Posterior cingulate gyrus (tissue), 11 donors: ENCODE measurements around the gene CBX8.

Source experiments
- DNase-seq, 10 donors: peaks; one replicate each; pipeline versions ENCODE4 v3.0.0 to v3.0.0-alpha.2; 2020 to 2021; ENCODE audit warnings: mixed read lengths in 3 of 10
- intact Hi-C: fragments of 100-400 bp; cut with DNase I; formaldehyde crosslinking; loops from one replicate; pipeline ENCODE4 v1.15.1; 2023

Gene CBX8

DNA sequence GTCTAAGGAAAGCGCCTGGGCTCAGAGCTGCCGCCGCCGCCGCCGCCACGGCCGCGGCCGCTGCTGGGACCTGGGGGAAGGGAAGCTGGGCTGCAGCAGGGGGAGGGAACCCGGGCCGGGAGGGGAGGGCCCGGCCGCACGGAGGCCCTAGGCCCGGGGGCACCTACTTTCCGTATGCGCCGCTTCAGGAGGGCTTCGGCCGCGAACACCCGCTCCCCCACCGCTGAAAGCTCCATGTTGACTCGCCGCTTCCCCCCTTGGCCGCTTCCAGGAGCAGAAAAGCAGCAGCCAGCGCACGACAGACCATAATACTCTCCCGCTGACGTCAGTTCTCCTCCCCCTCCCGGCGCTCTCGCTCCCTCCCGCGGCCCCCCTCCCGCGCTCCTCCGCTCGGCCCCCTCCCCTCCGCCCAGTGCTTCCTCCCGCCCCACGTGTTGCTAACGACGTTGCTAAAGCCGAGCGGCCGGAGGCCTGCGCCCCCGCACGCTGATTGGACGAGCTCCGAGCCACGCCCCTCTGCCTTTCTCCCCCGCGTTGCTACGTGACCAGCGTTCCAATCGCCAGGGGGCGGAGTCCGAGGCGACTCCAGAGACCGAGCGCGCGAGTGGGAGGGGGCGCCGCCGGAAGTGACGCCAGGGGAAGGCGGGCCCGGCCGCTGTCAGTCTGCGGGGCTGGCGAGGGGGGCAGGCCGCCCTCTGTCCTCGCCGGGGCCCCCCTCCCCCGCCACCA, at the start of gene CBX8:
CBX8 (minus strand) TSS at position 315 of the 729 bp plus-strand sequence; CDS start at position 236, 79 bp downstream.
- intact Hi-C loops: loop anchor here (1.0 to 2.0 kb wide), 2 partner anchors 18 to 42 kb away; partner anchors contain the start of genes CBX2 and CBX4
- DNase-seq: peak; percentile 98 to 100 (median 100)

DNA sequence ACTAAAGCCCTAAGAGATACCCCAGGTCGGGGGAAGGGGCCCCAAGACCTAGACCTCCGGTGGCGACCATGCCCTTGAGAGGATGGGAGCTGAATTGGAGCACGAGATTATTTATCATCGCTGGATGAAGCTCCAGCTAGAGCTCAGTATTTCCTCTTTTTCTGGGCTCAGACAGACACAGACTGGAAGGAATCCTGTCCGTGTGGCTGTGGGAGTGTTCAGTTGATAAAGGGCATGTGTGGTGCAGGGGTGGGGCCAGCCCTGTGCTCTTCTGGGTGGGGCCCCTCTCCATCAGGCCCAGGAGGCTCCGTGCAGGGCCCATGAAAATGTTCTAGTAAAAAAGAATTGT, 48.7 kb upstream of the CBX8 start:
- no peak for DNase-seq
- intact Hi-C loops: loop anchor here (2.0 to 5.0 kb wide), 2 partner anchors 77 to 125 kb away; no protein-coding TSS in a partner anchor

DNA sequence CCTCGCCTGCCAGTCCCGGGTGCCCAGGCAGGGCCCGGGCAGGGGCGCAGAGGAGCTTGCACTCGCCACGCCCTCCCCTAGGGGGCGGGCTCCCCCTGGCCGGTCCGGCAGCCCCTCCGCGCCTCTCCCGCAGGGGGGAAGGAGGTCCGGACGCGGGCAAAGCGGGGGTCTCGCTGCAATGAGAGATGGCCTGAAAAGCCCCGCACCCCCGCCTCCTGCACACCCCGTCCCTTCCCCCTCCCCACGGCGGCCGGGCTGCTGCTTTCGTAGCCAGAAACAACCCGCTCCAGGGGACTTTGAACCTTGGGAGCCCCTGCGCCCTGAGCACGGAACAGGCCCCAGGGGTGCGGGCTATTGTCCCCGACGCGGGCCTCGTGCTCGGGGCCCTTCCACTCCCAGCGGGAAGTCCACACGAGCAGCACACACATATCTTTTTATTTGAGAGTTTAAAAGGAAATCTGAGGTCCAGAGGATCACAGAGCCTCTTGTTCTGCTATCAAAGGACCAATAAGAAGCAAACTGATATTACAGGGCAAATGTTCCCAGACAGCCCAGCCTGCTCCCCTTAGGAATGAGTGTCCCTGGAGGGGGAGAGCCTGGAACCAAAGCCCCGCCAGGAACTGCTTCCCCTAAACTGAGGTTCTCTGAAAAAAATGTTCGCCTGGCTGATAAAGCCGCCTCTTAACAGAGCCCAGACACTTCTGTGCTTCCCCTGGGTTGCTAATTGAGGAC, 48.2 kb upstream of the CBX8 start:
- intact Hi-C loops: loop anchor here (2.0 to 5.0 kb wide), 3 partner anchors 77 to 147 kb away; no protein-coding TSS in a partner anchor

DNA sequence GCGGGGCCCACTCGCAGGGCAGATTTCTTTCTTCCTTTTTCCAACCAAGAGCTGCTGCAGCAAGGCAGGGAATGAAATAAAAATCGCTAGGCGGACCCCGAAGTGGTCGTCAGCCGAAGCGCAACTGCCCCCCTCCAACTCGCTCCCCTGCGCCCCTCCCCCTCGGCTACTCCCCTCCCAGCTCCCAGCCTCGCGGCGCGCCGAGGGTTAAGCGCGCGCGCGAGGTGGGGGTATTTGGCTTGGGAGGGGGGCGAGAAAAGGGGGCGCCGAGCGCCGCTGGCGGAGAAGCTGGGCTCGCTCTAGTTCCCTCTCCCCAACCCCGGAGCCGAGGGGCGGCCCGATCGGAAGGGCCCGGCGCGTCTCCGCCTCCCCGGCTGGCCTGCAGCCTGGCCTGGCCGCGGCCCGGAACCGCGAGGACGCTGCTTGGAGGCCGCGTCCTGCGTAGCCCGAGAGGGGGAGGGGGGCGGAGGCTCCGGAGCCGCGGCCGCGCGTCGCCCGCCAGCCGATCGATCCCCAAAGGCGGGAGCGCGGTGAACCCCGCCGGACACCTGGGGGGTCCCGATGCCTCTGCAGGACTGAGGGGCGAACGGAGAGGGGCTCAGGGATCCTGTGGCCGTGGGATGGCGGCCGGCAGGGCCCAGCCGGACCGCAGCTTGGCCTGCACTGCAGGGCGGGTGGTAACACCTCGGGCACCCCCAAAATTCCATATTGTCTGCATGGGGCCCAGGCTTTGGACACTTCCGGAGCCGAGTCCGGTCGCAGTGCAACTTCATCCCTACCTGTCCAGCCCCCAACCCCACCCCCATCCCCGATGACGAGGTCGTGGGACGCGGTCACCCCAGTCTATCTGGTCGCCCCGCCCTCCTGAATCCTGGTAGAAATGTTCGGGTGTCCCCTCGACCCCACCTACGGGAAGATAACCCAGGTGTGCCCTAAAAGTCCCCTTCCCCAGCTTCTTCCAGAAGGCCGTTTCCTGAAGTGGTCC, 47.2 kb upstream of the CBX8 start:
- DNase-seq: peak in 3 of 10 donors; percentile 70 to 91 (median 79)
- intact Hi-C loops: loop anchor here (2.0 to 5.0 kb wide), 2 partner anchors 127 to 148 kb away; no protein-coding TSS in a partner anchor

More for the DNA sequence above, 48.2 kb upstream of the CBX8 start:
- peak in 3 of 10 donors; percentile 72 to 91 (median 79) for DNase-seq

DNA sequence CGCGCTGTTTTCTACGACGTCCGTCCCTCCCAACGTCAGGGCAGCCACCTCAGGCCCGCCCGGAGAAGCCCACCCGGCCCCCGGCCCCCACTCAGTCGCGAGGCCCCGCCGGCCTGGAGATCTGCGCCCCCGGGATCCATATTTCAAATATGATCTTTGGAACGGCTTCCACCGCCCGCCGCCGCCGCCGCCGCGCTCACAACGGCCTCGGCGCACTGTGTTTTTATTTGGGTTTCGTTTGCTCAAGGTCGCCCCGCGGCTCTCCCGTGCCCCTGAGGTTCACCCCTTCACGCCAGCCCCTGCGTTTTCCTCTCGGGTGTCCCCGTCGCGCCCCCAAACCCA, 46.6 kb upstream of the CBX8 start:
- no peak for DNase-seq

DNA sequence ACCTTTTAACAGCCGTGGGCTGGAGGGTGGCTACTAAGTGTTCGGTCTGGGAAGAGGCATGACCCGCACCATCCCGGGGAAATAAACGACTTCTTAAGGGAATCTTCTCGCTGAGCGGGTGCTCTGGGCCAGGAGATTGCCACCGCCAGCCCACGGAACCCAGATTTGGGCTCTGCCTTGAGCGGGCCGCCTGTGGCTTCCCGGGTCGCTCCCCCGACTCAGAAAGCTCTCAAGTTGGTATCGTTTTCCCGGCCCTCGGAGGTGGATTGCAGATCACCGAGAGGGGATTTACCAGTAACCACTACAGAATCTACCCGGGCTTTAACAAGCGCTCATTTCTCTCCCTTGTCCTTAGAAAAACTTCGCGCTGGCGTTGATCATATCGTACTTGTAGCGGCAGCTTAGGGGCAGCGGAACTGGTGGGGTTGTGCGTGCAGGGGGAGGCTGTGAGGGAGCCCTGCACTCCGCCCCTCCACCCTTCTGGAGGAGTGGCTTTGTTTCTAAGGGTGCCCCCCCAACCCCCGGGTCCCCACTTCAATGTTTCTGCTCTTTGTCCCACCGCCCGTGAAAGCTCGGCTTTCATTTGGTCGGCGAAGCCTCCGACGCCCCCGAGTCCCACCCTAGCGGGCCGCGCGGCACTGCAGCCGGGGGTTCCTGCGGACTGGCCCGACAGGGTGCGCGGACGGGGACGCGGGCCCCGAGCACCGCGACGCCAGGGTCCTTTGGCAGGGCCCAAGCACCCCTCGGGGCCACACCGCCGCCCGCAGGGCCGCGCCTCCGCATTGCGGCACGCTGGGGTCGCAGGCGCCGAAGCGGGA, 46.0 kb upstream of the CBX8 start:
- intact Hi-C loops: loop anchor here (5.0 kb wide), 1 partner anchor 149 kb away; no protein-coding TSS in a partner anchor
- DNase-seq: no peak

More for the DNA sequence above, 46.6 kb upstream of the CBX8 start:
- intact Hi-C loops: loop anchor here (5.0 kb wide), 1 partner anchor 149 kb away; no protein-coding TSS in a partner anchor

DNA sequence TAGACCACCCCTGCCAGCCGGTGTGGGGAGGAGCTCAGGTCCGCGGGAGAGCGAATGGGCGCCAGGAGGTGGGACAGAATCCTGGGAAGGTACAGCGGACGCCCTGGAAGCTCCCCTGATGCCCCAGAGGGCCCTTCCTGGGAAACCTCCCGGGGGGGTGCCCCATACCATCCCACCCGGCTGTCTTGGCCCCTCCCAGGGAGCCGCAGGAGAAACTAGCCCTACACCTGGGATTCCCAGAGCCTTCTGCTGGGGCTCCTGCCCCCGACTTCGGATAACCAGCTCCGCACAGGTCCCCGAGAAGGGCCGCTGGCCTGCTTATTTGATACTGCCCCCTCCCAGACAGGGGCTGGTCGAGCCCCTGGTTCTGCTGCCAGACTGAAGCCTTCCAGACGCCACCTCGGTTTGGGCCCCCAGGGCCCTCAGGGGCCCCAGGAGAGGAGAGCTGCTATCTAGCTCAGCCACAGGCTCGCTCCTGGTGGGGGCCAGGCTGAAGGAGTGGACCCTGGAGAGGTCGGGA, 45.3 kb upstream of the CBX8 start:
- intact Hi-C loops: loop anchor here (5.0 kb wide), 1 partner anchor 150 kb away; no protein-coding TSS in a partner anchor
- DNase-seq: no peak

DNA sequence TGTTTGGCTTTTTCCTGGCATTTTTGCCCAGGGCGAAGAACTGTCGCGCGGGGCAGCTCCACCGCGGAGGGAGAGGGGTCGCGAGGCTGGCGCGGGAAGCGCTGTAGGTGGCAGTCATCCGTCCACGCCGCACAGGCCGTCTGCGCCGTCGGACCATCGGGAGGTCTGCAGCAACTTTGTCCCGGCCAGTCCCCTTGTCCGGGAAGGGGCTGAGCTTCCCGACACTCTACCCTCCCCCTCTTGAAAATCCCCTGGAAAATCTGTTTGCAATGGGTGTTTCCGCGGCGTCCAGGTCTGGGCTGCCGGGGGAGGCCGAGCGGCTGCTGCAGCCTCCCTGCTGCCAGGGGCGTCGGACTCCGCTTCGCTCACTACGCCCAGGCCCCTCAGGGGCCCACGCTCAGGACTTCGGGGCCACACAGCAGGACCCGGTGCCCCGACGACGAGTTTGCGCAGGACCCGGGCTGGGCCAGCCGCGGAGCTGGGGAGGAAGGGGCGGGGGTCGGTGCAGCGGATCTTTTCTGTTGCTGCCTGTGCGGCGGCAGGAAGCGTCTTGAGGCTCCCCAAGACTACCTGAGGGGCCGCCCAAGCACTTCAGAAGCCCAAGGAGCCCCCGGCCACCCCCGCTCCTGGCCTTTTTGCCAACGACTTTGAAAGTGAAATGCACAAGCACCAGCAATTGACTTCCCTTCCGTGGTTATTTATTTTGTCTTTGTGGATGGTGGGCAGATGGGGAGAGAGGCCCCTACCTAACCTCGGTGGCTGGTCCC, 44.7 kb upstream of the CBX8 start:
- DNase-seq: no peak
- intact Hi-C loops: loop anchor here (2.0 to 5.0 kb wide), 2 partner anchors 31 to 151 kb away; no protein-coding TSS in a partner anchor

DNA sequence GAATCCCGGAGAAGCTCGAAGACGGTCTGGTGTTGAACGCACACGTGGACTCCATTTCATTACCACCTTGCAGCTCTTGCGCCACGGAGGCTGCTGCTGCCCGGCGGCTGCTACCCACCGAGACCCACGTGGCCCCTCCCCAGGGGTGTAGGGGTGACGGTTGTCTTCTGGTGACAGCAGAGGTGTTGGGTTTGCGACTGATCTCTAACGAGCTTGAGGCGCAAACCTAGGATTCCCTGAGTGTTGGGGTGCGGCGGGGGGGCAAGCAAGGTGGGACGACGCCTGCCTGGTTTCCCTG, 44.1 kb upstream of the CBX8 start:
- no peak for DNase-seq
- intact Hi-C loops: loop anchor here (2.0 to 5.0 kb wide), 2 partner anchors 30 to 151 kb away; no protein-coding TSS in a partner anchor

DNA sequence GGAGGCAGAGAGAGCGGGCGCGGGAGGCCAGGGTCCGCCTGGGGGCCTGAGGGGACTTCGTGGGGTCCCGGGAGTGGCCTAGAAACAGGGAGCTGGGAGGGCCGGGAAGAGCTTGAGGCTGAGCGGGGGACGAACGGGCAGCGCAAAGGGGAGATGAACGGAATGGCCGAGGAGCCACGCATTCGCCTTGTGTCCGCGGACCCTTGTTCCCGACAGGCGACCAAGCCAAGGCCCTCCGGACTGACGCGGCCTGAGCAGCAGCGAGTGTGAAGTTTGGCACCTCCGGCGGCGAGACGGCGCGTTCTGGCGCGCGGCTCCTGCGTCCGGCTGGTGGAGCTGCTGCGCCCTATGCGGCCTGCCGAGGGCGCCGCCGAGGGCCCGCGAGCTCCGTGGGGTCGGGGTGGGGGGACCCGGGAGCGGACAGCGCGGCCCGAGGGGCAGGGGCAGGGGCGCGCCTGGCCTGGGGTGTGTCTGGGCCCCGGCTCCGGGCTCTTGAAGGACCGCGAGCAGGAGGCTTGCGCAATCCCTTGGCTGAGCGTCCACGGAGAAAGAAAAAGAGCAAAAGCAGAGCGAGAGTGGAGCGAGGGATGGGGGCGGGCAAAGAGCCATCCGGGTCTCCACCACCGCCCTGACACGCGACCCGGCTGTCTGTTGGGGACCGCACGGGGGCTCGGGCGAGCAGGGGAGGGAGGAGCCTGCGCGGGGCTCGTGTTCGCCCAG, 43.6 kb upstream of the CBX8 start:
- intact Hi-C loops: loop anchor here (2.0 to 5.0 kb wide), 2 partner anchors 30 to 152 kb away; no protein-coding TSS in a partner anchor

DNA sequence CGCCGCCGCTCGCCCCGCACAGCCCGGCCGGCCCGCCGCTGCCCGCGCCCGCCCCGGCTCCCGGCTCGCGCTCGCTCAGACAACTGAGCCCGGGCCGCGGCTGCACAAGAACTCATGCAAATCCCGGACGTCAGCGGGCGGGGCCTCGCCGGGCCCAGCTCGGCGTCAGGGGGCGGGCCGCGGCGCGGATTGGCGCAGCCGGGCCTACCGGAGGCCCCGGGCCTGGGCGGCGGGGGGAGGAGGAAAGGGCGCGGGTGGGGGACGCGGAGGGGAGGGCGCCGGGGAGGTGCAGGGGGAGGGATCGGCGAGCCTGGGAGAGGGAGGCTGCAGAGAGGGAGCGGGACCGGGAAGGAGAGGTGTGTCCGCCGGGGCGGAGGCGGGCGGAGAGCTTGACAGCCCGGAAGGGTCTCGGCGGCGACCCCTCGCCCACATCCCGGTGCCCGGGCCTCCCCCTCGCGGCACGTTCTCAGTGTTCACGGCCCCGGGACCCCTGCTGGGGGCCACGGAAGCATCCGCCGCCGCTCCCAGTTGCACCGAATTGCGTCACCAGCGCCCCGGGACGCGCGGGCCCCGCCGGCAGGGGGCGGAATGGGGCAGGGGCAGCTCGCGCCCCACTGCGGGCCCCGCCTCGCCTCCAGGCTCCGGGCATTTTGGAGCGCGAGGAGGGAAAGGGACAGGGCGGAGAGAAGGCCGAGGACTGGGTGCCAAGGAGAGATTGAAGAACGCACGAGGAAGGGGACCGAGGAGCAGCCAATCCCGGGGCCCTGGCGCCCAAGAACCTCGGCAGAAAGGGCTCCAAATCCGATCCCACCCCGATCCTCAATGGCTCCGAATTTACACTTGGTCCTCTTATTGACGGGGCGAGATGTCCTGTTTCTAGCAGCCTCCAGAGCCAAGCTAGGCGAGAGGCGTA, 42.7 kb upstream of the CBX8 start, which contains the start of gene CBX4:
CBX4 (minus strand) TSS at position 85 of the 913 bp plus-strand sequence. CDS start 189 bp downstream, outside the sequence.
- peak; percentile 88 to 99 (median 96) for DNase-seq
- intact Hi-C loops: loop anchor here (1.0 to 5.0 kb wide), 3 partner anchors 29 to 153 kb away; partner anchors contain the start of gene CBX8

More for the DNA sequence above, 43.6 kb upstream of the CBX8 start:
- DNase-seq: peak in 2 of 10 donors; percentile 41 to 92

DNA sequence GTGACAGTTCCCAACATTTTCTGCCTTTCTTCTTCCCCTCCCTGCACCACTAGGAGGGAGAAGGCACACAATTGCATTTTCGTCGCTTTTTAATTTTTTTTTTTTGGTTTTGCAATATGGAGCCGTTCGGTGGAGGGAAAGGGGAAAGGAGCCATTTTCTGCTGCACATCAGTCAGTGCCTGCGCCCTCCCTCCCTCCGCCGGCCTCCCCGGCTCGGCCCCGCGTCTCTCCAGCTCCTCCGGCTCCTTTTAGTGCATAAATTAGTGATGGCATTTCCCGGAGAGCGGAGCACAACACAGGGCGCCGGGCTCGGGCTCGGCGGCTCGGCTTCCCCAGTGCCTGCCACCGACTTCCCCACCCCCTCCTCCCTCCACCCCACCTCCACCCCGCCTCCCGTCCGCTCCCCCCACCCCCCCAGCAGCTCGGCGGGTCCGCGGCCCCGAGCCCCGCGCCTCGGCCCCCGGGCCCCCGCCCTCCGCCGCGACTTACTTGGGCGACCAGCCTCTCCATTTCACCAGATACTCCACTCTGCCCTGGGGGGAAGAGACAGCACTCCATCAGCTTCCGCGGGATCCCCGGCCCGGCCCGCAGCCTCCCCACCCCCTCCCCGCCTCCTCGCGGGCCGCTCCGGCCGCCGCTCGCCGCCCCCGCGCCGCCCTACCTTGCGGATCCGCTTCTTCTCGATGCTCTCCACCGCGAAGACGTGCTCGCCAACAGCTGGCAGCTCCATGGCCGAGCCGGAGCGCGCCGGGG, 41.8 kb upstream of the CBX8 start:
- DNase-seq: peak; percentile 47 to 95 (median 66)
- intact Hi-C loops: loop anchor here (1.0 kb wide), 1 partner anchor 41 kb away; the partner anchor contains the start of gene CBX8

DNA sequence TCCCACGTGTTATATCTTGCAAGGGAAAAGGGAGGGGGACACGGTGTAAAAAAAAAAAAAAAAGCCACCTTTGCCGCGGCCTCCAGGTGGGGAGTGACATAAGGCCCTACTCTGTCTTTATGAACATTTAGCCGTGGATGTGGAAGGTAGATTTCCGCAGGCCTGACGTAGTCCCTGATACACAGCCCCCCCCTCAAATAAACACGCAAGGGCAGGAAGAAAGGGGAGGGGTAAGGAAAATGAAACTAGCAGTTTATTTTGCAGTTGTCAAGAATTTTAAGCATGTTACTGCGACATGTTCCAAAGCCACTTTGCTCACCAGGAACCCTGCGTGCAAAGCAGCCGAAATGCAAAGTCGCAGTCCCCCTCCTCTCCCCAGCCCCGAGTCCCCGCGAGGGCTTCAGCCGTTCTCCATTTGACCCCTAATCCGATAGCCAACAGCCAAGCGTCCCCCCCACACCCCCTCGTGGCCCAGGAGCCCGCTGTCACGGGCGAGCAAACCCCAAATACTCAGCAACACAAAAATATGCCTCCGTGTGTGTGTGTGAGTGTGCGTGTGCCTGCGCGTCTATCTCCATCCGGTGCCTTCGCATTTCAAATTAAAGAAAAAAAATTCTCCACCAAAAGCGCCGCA, 41.1 kb upstream of the CBX8 start:
- DNase-seq: peak in 1 of 10 donors; percentile 86
- intact Hi-C loops: no loop called here

DNA sequence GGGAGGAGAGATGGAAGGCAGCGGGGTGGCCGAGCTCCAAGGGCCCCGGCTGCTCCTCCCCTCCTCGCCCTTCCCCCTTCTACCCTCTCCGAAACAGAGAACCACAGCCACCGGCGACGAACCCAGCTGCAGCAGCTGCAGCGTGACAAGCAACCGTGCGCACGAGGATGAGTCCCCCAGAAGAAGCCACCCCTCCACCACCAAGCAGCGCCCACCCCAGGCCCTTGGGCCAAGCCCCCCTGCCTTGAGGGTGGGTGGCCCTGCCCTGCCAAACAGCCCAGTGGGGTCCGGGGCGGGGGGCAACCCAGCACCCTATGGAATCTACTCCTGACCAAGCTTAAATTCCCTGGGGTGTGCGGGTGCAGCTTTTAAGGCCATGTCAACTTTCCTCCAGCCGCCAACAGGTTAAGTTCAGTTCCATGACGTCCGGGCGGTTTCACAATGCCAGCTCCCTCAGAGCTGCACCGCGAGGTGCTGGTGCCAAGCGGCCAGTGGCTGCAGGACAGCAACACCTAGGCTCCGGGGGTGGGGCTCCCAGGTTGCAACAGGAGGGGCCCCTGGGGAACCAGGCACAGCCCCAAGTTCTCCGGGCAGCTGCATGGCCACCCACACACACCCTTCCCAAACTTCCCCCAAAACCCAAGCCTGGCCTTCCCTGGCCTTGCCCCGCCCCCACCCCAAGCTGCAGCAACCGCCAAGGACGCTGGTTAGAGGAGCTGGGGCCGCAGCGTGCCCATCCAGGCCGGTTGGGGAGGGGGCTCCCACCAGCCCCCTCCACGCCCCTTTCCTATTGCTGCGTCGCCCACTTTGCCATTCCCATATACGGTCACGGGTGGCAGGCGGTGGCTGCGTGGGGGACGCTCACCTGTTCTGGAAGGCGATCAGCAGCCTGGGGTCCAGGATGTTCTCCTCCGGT, 40.4 kb upstream of the CBX8 start:
- intact Hi-C loops: no loop called here
- peak in 3 of 10 donors; percentile 61 to 91 (median 83) for DNase-seq
